ENCODE results near the gene FER. TPM values are rescaled to one million over a fixed set of nuclear protein-coding genes. Genes with fewer than 3 reads are reported as not detected.

FER gene
- total RNA-seq, 2 experiments from 2014 or later, result 14.2 to 15.9 TPM

DNA sequence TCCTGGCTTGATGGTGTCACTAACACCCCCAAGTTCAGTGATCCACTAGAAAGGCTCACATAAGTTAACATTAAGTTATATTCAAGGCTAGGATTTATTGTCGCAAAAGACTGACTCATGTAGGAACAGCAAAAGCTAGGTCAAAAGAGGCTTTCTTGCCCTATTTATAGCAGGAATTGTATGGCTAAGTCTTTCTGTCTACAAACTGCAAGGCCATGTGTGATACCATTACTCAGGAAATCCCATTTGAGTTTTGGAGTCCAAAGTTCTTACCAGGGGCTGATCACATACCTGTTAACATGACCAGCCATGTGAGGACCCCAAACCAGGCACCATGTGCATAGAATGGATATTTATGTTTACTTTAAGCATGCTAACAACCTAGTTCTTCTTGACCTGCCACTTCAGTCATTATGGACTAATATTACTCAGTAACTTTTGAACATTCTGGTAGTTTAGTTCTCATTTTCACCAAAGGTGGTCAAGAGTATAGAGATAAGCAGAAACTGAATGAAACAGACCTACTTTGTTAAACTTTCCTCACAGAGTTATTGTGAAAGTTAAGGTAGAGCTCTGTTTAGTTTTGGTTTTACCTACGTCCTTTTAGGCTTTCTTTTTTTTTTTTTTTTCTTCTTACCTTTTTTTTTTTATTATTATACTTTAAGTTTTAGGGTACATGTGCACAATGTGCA lies 281.1 kb downstream of the FER start:
- Mint-ChIP-seq H3K9me3 (peaks cover 3% of the 10 kb centered on the region), H3K27me3 (no peaks in the 10 kb centered on the region), H3K4me3 (no peak overlapping the region), H3K27ac (no peak overlapping the region), H3K4me1 (ENCODE audit: low read depth) (no peaks in the 10 kb centered on the region), H3K36me3 (ENCODE audit: low read depth) (peaks cover 6% of the 10 kb centered on the region)
- ChIA-PET CTCF (no interaction called here), POLR2A (no interaction called here)
- DNase-seq (no peak), ATAC-seq (ENCODE audit: poor library complexity) (no peak)
- intact Hi-C loops (cut with DNase I, micrococcal nuclease), result no loop called here
- TF ChIP-seq, protein P1, sequence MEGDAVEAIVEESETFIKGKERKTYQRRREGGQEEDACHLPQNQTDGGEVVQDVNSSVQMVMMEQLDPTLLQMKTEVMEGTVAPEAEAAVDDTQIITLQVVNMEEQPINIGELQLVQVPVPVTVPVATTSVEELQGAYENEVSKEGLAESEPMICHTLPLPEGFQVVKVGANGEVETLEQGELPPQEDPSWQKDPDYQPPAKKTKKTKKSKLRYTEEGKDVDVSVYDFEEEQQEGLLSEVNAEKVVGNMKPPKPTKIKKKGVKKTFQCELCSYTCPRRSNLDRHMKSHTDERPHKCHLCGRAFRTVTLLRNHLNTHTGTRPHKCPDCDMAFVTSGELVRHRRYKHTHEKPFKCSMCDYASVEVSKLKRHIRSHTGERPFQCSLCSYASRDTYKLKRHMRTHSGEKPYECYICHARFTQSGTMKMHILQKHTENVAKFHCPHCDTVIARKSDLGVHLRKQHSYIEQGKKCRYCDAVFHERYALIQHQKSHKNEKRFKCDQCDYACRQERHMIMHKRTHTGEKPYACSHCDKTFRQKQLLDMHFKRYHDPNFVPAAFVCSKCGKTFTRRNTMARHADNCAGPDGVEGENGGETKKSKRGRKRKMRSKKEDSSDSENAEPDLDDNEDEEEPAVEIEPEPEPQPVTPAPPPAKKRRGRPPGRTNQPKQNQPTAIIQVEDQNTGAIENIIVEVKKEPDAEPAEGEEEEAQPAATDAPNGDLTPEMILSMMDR (IDR thresholded peaks at IDR 0.05), result no peak
- Histone ChIP-seq H3K4me1 (ENCODE audit: insufficient read depth, low read length) (no peaks in the 10 kb centered on the region), H3K9me3 (ENCODE audit: control insufficient read depth in 1 of 2, insufficient read depth in 1 of 2, low read length in 2 of 2) (no peaks in the 10 kb centered on the region), H3K27ac (ENCODE audit: low read depth in 1 of 2, low read length in 2 of 2) (no peak overlapping the region), H3K36me3 (ENCODE audit: insufficient read depth, low read length) (no peaks in the 10 kb centered on the region), H3K4me3 (ENCODE audit: low read length) (no peak overlapping the region), H3K27me3 (ENCODE audit: control insufficient read depth in 1 of 2, insufficient read depth in 2 of 2, low read length in 2 of 2) (no peaks in the 10 kb centered on the region)

DNA sequence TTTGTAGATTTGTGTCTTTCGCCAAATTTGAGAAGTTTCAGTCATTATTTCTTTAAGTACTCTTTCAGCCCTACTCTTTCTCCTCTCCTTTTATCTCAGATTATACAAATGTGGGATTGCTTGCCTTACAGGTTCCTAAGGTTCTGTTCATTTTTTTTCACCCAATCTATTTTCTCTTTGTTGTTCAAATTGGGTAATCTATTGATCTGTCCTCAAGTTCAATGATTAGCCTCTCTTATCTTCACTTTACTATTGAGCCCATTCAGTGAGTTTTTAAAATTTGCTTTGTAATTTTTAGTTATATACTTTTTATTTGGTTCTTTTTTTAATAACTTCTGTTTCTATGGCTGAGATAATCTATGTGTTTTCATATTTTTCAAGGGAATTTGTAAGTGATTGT lies 282.1 kb downstream of the FER start:
- Histone ChIP-seq H3K4me1 (ENCODE audit: insufficient read depth, low read length) (no peaks in the 10 kb centered on the region), H3K27ac (ENCODE audit: low read depth in 1 of 2, low read length in 2 of 2) (no peak overlapping the region), H3K27me3 (ENCODE audit: control insufficient read depth in 1 of 2, insufficient read depth in 2 of 2, low read length in 2 of 2) (no peaks in the 10 kb centered on the region), H3K36me3 (ENCODE audit: insufficient read depth, low read length) (no peaks in the 10 kb centered on the region), H3K9me3 (ENCODE audit: control insufficient read depth in 1 of 2, insufficient read depth in 1 of 2, low read length in 2 of 2) (no peaks in the 10 kb centered on the region), H3K4me3 (ENCODE audit: low read length) (no peak overlapping the region)
- Mint-ChIP-seq H3K27me3 (no peaks in the 10 kb centered on the region), H3K27ac (no peak overlapping the region), H3K4me3 (no peak overlapping the region), H3K4me1 (ENCODE audit: low read depth) (no peaks in the 10 kb centered on the region), H3K9me3 (no peaks in the 10 kb centered on the region), H3K36me3 (ENCODE audit: low read depth) (no peaks in the 10 kb centered on the region)
- POLR2A ChIA-PET, result no interaction called here
- intact Hi-C loops (cut with DNase I, micrococcal nuclease), result no loop called here
- DNase-seq (no peak), ATAC-seq (ENCODE audit: poor library complexity) (no peak)
- CTCF ChIA-PET, result interaction anchor here (0.6 kb wide), 1 partner anchor 32 kb away, joined by 3 read pairs; no protein-coding TSS in a partner anchor
- TF ChIP-seq, protein P1 (IDR thresholded peaks at IDR 0.05), result no peak

DNA sequence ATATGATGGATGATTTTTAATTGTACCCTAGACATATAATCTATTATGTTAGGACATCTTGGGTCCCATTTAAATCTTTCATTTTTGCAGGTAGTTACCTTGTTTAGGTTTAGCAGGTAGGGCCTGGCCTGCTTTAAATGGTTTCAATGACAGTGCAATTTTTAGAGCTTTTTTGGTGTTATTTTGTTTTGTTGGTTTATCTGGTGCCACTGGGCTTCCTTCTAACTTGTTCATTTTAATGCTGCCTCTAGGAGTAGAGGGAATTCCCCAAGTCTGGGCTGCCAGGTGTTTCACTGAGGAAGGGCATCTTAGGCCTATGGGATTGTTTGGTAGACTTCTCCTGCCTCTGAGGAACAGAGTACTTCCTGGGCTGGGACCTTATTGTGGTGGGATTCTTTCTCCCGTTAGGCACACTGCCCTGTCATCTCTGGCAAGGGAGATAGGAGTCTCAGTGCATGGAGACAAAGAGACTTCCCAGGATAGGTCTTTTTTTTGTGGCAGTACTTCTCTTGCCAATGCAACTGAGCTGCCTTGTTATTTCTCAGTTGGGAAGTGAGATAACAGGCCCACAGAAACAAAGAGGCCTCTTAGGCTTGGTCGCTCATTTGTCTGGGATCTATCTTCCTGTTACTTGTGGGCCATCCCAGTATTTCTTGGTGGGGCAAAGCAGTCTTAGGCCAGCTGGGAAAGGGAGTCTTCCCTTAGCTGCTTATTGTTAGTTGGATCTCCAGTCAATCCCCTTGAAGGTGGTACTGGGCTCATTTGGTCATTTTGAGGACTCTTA lies 282.9 kb downstream of the FER start:
- no peaks in the 10 kb centered on the region for H3K4me1 Mint-ChIP-seq (ENCODE audit: low read depth)
- DNase-seq (no peak), ATAC-seq (ENCODE audit: poor library complexity) (no peak)
- TF ChIP-seq, protein P1 (IDR thresholded peaks at IDR 0.05), result no peak
- Histone ChIP-seq H3K27me3 (ENCODE audit: control insufficient read depth in 1 of 2, insufficient read depth in 2 of 2, low read length in 2 of 2) (no peaks in the 10 kb centered on the region), H3K4me3 (ENCODE audit: low read length) (no peak overlapping the region), H3K27ac (ENCODE audit: low read depth in 1 of 2, low read length in 2 of 2) (no peak overlapping the region), H3K4me1 (ENCODE audit: insufficient read depth, low read length) (no peaks in the 10 kb centered on the region), H3K36me3 (ENCODE audit: insufficient read depth, low read length) (no peaks in the 10 kb centered on the region), H3K9me3 (ENCODE audit: control insufficient read depth in 1 of 2, insufficient read depth in 1 of 2, low read length in 2 of 2) (no peaks in the 10 kb centered on the region)
- no peak overlapping the region for H3K4me3 Mint-ChIP-seq
- no peaks in the 10 kb centered on the region for H3K36me3 Mint-ChIP-seq (ENCODE audit: low read depth)
- CTCF ChIA-PET, result no interaction called here
- intact Hi-C loops (cut with DNase I, micrococcal nuclease), result no loop called here
- H3K27ac Mint-ChIP-seq, result no peak overlapping the region
- H3K9me3 Mint-ChIP-seq, result no peaks in the 10 kb centered on the region
- POLR2A ChIA-PET, result no interaction called here
- H3K27me3 Mint-ChIP-seq, result no peaks in the 10 kb centered on the region
